ENCODE data around the gene U2AF2. TPM values are rescaled to one million over a fixed set of nuclear protein-coding genes. Genes with fewer than 3 reads are reported as not detected.

U2AF2 gene
- total RNA-seq, 1 experiment from 2014 or later, result 323 TPM

GRCh38 chr19:55711719-55712118, 56.9 kb downstream of the U2AF2 start:
- no TSS peak for BruUV-seq (replicated peaks)
- no peak overlapping the region for H2AFZ ChIP-seq
- H3K79me2 ChIP-seq (ENCODE audit: low read depth), result no peaks in the 10 kb centered on the region
- CTCF ChIA-PET, result no interaction called here
- no peaks in the 10 kb centered on the region for H3K4me1 ChIP-seq (replicated peaks; ENCODE audit: insufficient read depth)
- TF ChIP-seq CTCF (conservative IDR thresholded peaks at IDR 0.05), result no peak
- TF ChIP-seq EZH2 (IDR thresholded peaks at IDR 0.05; ENCODE audit: low read depth), result no peak
- no peak overlapping the region for H3K27ac ChIP-seq
- DNase-seq, result no peak
- no peaks in the 10 kb centered on the region for H4K20me1 ChIP-seq (ENCODE audit: insufficient read depth)
- no peak overlapping the region for H3K4me3 ChIP-seq
- intact Hi-C loops (cut with micrococcal nuclease; ENCODE audit: unreplicated experiment), result no loop called here
- peaks cover 8% of the 10 kb centered on the region; the same call in 1 of the 2 replicates for H3F3A ChIP-seq (ENCODE audit: insufficient read depth, low read depth)
- POLR2A ChIA-PET (ENCODE audit: unreplicated experiment), result no interaction called here
- H3K4me2 ChIP-seq, result no peak overlapping the region
- no peaks in the 10 kb centered on the region for H3K36me3 ChIP-seq (ENCODE audit: low read depth)
- peaks cover 36% of the 10 kb centered on the region for H3K27me3 ChIP-seq (ENCODE audit: insufficient read depth, low read depth)
- no peaks in the 10 kb centered on the region for H3K9me2 ChIP-seq (ENCODE audit: insufficient read depth)
- H3K9me3 ChIP-seq (ENCODE audit: insufficient read depth, low read depth), result no peaks in the 10 kb centered on the region; the same call in 1 of the 2 replicates

- Histone ChIP-seq H3K4me3 (no peak overlapping the region), H3K9me3 (ENCODE audit: insufficient read depth, low read depth) (no peaks in the 10 kb centered on the region; the same call in 1 of the 2 replicates), H4K20me1 (ENCODE audit: insufficient read depth) (no peaks in the 10 kb centered on the region), H3K9me2 (ENCODE audit: insufficient read depth) (no peaks in the 10 kb centered on the region), H3K27ac (no peak overlapping the region), H3K4me1 (replicated peaks; ENCODE audit: insufficient read depth) (no peaks in the 10 kb centered on the region), H2AFZ (no peak overlapping the region), H3F3A (ENCODE audit: insufficient read depth, low read depth) (peaks cover 8% of the 10 kb centered on the region; the same call in 1 of the 2 replicates), H3K79me2 (ENCODE audit: low read depth) (no peaks in the 10 kb centered on the region), H3K4me2 (no peak overlapping the region), H3K27me3 (ENCODE audit: insufficient read depth, low read depth) (peaks cover 49% of the 10 kb centered on the region), H3K36me3 (ENCODE audit: low read depth) (no peaks in the 10 kb centered on the region)
- intact Hi-C loops (cut with micrococcal nuclease; ENCODE audit: unreplicated experiment), result no loop called here
- POLR2A ChIA-PET (ENCODE audit: unreplicated experiment), result no interaction called here
- DNase-seq, result no peak
- no TSS peak for BruUV-seq (replicated peaks)
- CTCF ChIA-PET, result no interaction called here
- TF ChIP-seq CTCF (conservative IDR thresholded peaks at IDR 0.05), result no peak
Measured at GRCh38 chr19:55712804-55713631, 58.2 kb downstream of the U2AF2 start.

- no TSS peak for BruUV-seq (replicated peaks)
- no peak for TF ChIP-seq EZH2 (IDR thresholded peaks at IDR 0.05; ENCODE audit: low read depth)
- no peak for TF ChIP-seq CTCF (conservative IDR thresholded peaks at IDR 0.05)
- H3K9me2 ChIP-seq (ENCODE audit: insufficient read depth), result no peaks in the 10 kb centered on the region
- intact Hi-C loops (cut with micrococcal nuclease; ENCODE audit: unreplicated experiment), result no loop called here
- H2AFZ ChIP-seq, result no peak overlapping the region
- H3F3A ChIP-seq (ENCODE audit: insufficient read depth, low read depth), result peaks cover 6% of the 10 kb centered on the region; the same call in 1 of the 2 replicates
- ChIA-PET CTCF (no interaction called here), POLR2A (ENCODE audit: unreplicated experiment) (interaction anchor here (0.9 kb wide), 1 partner anchor 1451 kb away, joined by 5 read pairs; no protein-coding TSS in a partner anchor)
- no peaks in the 10 kb centered on the region for H3K79me2 ChIP-seq (ENCODE audit: low read depth)
- no peaks in the 10 kb centered on the region for H4K20me1 ChIP-seq (ENCODE audit: insufficient read depth)
- H3K9me3 ChIP-seq (ENCODE audit: insufficient read depth, low read depth), result peaks cover 2% of the 10 kb centered on the region; the same call in 1 of the 2 replicates
- H3K4me3 ChIP-seq, result no peak overlapping the region
- no peak for DNase-seq
- no peak overlapping the region for H3K4me2 ChIP-seq
- no peaks in the 10 kb centered on the region for H3K4me1 ChIP-seq (replicated peaks; ENCODE audit: insufficient read depth)
- peaks cover 71% of the 10 kb centered on the region for H3K27me3 ChIP-seq (ENCODE audit: insufficient read depth, low read depth)
- no peaks in the 10 kb centered on the region for H3K36me3 ChIP-seq (ENCODE audit: low read depth)
- no peak overlapping the region for H3K27ac ChIP-seq
Measured at GRCh38 chr19:55716531-55716930, 61.7 kb downstream of the U2AF2 start.
